Measurements from ENCODE around the gene LGALS9B.
"Not testable (repeated sequence)": the region's sequence is repeated elsewhere in the genome, so short reads cannot be mapped to it uniquely, and the experiment has no call there.

DNA sequence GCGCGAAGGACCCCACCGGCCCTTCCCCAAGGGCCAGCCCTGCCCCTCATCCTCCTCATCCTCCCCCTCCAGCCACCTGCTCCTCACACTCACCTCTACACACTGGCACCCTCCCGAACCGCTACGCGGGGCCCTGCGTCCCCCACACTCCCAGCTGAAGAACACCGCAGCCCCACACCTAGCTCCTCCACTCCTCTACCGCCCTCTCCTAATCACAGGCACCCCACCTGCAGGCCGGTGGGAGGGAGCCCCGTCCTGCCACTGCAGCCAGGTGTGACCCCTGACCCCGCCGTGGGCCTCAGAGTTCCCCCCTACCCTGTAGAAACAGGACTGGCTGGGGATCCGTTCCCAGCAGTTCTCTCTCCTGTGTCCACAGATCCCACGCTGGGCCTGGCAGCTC lies 38.0 kb upstream of the LGALS9B start:
- TF ChIP-seq, protein P1, sequence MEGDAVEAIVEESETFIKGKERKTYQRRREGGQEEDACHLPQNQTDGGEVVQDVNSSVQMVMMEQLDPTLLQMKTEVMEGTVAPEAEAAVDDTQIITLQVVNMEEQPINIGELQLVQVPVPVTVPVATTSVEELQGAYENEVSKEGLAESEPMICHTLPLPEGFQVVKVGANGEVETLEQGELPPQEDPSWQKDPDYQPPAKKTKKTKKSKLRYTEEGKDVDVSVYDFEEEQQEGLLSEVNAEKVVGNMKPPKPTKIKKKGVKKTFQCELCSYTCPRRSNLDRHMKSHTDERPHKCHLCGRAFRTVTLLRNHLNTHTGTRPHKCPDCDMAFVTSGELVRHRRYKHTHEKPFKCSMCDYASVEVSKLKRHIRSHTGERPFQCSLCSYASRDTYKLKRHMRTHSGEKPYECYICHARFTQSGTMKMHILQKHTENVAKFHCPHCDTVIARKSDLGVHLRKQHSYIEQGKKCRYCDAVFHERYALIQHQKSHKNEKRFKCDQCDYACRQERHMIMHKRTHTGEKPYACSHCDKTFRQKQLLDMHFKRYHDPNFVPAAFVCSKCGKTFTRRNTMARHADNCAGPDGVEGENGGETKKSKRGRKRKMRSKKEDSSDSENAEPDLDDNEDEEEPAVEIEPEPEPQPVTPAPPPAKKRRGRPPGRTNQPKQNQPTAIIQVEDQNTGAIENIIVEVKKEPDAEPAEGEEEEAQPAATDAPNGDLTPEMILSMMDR (IDR thresholded peaks at IDR 0.05), result not testable (repeated sequence)
- TF ChIP-seq NFIC (IDR thresholded peaks at IDR 0.05; ENCODE audit: borderline replicate concordance); SIN3A (IDR thresholded peaks at IDR 0.05; ENCODE audit: borderline replicate concordance, low read depth, low read length): not testable (repeated sequence)
